Measurements from ENCODE around the gene CAPN15.

CAPN15 gene

DNA sequence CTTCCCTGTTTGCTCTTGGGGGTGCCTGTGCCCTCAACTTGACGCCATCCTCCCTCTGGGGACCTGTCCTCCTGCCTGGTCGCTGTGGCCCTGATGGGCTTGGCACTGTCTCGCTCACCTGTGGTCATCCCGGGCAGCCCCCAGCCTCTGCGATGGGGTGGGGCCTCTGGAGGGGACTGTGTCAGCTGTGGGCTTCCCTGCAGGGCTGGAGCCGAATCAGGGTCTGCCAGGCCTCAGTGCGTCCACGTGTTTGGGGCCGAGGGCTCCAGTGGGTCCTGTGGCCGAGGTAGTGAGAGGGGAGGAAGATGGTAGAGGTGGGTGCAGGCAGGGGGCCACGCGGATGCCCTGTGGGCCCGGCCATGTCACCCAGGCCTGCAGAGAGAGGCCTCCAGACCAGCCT, 50.3 kb downstream of the CAPN15 start:
- Mint-ChIP-seq H3K27me3 (ENCODE audit: low read depth) (no peaks in the 10 kb centered on the region), H3K4me3 (no peak overlapping the region), H3K9me3 (no peaks in the 10 kb centered on the region), H3K27ac (no peak overlapping the region), H3K36me3 (ENCODE audit: low read depth) (no peaks in the 10 kb centered on the region), H3K4me1 (ENCODE audit: low read depth) (no peaks in the 10 kb centered on the region)

DNA sequence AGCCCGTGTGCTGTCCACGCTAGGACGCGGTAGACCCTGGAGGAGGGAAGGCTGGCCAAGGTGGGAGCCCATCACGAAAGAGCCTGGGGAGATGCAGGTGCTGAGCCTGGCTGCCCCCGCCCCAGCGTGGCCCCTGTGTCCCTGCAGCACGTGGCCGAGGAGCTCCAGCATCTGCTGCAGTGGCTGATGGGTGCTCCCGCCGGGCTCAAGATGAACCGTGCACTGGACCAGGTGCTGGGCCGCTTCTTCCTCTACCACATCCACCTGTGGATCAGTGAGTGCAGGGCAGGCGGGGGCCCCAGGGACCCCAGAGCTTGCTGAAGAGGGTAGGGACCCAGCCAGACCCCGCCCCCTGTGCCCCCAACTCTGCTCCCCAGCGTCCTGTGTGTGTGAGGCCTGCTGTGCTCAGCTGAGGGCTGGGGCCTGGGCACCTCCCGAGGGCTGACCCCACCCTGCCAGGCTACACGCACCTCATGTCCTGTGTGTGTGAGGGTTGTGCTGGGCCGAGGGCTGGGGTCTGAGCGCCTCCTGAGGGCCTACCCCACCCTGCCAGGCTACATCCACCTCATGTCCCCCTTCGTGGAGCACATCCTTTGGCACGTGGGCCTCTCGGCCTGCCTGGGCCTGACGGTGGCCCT, 50.8 kb downstream of the CAPN15 start:
- no peaks in the 10 kb centered on the region for H3K27me3 Mint-ChIP-seq (ENCODE audit: low read depth)
- H3K4me1 Mint-ChIP-seq (ENCODE audit: low read depth), result no peaks in the 10 kb centered on the region
- H3K27ac Mint-ChIP-seq, result no peak overlapping the region
- no peaks in the 10 kb centered on the region for H3K9me3 Mint-ChIP-seq
- H3K36me3 Mint-ChIP-seq (ENCODE audit: low read depth), result no peaks in the 10 kb centered on the region
- H3K4me3 Mint-ChIP-seq, result no peak overlapping the region

DNA sequence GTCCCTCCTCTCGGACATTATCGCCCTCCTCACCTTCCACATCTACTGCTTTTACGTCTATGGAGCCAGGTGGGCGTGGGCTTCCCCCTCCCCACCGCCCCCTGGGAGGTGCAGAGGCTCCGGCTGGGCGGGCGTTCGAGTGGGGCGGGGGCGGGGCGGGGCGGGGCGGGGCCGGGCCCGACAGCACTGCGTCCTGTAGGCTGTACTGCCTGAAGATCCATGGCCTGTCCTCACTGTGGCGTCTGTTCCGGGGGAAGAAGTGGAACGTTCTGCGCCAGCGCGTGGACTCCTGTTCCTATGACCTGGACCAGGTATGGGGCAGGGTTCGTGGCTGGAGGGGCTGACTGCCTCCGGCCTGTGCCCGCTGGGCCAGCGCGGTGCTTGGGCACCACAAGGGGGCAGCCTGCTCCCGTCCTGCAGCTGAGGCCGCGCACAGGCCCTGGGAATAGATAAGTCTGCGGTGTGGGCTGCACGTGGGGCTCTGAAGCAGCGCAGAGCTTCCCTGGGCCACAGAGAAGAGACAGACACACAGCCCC, 51.4 kb downstream of the CAPN15 start:
- no peaks in the 10 kb centered on the region for H3K4me1 Mint-ChIP-seq (ENCODE audit: low read depth)
- no peak overlapping the region for H3K27ac Mint-ChIP-seq
- H3K4me3 Mint-ChIP-seq, result no peak overlapping the region
- H3K27me3 Mint-ChIP-seq (ENCODE audit: low read depth), result no peaks in the 10 kb centered on the region
- H3K9me3 Mint-ChIP-seq, result no peaks in the 10 kb centered on the region
- no peaks in the 10 kb centered on the region for H3K36me3 Mint-ChIP-seq (ENCODE audit: low read depth)

DNA sequence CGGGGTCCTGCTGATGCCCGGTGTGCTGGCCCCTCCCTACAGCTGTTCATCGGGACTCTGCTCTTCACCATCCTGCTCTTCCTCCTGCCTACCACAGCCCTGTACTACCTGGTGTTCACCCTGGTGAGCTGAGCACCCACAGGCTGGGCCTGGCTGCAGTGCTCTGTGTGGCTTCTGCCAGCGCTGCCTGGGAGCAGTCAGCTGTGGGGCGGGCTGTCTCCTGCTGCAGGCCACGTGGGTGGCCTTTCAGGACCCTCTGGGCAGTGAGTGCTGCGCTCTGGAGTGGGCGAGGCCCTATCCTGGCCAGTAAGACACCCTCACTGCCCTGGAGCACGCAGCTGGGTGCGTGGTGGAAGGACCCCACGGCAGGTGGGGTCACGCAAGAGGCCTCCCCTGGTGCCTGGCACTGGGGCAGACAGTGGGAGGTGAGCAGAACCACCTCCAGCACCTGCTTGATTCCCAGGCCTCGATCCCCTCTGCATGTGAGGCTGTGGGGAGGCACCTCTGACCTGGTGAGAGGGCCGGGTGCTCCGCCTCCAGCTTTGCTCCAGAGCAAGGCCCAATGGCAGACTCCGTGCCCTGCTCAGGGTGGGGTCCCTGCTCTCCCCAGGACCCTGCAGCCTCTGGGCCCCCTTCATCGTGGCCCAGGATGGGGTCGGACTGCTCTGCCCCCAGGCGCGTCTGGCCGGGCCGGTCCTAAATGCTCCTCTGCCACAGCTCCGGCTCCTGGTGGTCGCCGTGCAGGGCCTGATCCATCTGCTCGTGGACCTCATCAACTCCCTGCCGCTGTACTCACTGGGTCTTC, 52.8 kb downstream of the CAPN15 start:
- Mint-ChIP-seq H3K9me3 (no peaks in the 10 kb centered on the region), H3K36me3 (ENCODE audit: low read depth) (no peaks in the 10 kb centered on the region), H3K4me1 (ENCODE audit: low read depth) (no peaks in the 10 kb centered on the region), H3K27me3 (ENCODE audit: low read depth) (no peaks in the 10 kb centered on the region), H3K27ac (no peak overlapping the region), H3K4me3 (no peak overlapping the region)

DNA sequence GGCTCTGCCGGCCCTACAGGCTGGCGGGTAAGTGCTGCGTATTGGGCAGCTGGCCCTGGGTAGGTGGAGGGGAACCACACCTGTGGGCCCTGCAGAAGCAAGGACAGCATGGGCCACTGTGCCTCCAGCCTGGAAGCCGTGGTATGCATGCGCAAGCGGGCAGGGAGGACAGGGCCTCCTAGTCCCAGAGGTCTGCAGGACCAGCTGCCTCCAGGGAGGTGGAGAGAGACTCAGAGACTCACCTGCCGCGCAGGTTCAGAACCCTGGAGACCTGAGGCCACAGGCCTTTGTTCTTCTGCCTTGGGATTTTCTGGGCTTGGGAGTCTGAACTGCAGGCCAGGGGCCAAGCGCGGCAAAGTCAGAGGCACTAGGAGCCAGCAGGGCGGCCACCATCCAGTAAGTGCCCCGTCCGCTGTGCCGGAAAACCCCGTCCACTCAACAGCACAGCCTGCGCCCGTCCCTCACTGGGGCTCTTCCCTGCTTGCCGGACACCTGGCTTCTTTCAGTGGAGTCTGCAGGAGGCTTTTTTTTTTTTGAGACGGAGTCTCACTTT, 53.5 kb downstream of the CAPN15 start:
- Mint-ChIP-seq H3K36me3 (ENCODE audit: low read depth) (no peaks in the 10 kb centered on the region), H3K27ac (no peak overlapping the region), H3K4me3 (no peak overlapping the region), H3K9me3 (no peaks in the 10 kb centered on the region), H3K4me1 (ENCODE audit: low read depth) (peaks cover 1% of the 10 kb centered on the region), H3K27me3 (ENCODE audit: low read depth) (no peaks in the 10 kb centered on the region)

DNA sequence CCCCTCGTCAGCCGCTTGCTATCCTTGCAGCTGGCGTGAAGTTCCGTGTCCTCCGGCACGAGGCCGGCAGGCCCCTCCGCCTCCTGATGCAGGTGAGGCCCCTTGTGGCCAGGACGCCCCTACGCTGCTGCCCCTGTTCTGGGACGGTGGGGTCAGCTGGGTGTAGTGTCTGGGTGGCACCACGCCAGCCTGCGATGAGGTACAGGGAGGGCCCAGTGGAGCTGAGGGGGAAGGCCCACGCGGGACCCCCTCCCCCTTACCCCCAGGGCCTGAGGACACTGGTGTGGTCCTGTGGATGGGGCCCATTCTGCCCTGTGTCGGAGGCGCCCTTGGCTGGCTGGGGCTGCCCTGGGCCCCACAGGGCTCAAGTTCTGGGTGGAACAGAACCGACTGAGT, 54.7 kb downstream of the CAPN15 start:
- Mint-ChIP-seq H3K4me3 (no peak overlapping the region), H3K27me3 (ENCODE audit: low read depth) (no peaks in the 10 kb centered on the region)

DNA sequence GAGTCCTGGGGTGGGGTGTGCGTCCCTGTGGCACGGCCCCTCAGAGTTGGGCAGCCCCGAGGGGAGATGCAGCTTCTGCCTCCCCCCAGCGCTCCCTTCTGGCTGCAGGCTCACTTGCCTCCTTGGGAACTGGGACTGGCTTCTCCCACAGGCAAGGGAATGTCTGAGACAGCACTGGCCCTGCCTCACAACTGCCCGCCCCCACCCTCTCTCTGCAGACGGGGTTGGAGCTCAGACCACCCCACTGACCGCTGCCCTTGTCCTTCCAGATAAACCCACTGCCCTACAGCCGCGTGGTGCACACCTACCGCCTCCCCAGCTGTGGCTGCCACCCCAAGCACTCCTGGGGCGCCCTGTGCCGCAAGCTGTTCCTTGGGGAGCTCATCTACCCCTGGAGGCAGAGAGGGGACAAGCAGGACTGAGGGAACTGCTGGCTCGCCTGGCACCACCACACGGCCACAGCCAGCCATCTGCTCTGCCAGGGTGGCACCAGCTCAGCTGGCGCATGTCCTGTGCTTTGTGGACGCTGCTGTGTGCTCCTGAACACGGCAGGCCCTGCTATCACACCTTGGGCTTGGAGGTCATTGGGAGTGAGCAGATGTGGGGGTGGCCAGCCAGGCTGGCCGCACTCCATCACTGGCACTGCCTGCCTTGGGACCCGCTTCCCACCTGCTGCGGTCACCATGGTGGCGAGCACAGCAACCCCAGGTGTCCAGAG, 55.3 kb downstream of the CAPN15 start:
- Mint-ChIP-seq H3K4me3 (no peak overlapping the region), H3K27me3 (ENCODE audit: low read depth) (no peaks in the 10 kb centered on the region), H3K4me1 (ENCODE audit: low read depth) (peaks cover 5% of the 10 kb centered on the region), H3K27ac (no peak overlapping the region), H3K36me3 (ENCODE audit: low read depth) (no peaks in the 10 kb centered on the region), H3K9me3 (no peaks in the 10 kb centered on the region)

More for the DNA sequence above, 54.7 kb downstream of the CAPN15 start:
- H3K9me3 Mint-ChIP-seq, result no peaks in the 10 kb centered on the region
- peaks cover 2% of the 10 kb centered on the region for H3K4me1 Mint-ChIP-seq (ENCODE audit: low read depth)
- no peaks in the 10 kb centered on the region for H3K36me3 Mint-ChIP-seq (ENCODE audit: low read depth)
- no peak overlapping the region for H3K27ac Mint-ChIP-seq

DNA sequence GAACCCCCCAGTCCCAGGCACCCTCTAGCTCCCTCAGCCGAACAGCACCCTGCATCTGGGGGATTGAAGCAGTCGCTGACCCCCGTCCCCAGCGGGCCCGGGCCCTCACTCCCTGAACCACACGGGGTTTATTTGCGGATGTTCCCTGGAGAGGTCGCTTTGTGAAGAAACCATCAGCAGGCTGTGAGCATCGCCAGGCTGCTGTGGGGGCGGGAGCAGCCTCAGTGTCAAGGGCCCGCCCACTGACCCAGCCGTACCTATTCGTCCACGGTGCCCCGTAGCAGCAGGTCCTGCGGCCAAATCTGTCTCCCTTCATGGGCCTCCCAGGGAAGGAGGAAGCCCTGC, 55.9 kb downstream of the CAPN15 start:
- Mint-ChIP-seq H3K4me3 (no peak overlapping the region), H3K27ac (no peak overlapping the region), H3K9me3 (no peaks in the 10 kb centered on the region), H3K4me1 (ENCODE audit: low read depth) (peaks cover 5% of the 10 kb centered on the region), H3K27me3 (ENCODE audit: low read depth) (no peaks in the 10 kb centered on the region), H3K36me3 (ENCODE audit: low read depth) (no peaks in the 10 kb centered on the region)

DNA sequence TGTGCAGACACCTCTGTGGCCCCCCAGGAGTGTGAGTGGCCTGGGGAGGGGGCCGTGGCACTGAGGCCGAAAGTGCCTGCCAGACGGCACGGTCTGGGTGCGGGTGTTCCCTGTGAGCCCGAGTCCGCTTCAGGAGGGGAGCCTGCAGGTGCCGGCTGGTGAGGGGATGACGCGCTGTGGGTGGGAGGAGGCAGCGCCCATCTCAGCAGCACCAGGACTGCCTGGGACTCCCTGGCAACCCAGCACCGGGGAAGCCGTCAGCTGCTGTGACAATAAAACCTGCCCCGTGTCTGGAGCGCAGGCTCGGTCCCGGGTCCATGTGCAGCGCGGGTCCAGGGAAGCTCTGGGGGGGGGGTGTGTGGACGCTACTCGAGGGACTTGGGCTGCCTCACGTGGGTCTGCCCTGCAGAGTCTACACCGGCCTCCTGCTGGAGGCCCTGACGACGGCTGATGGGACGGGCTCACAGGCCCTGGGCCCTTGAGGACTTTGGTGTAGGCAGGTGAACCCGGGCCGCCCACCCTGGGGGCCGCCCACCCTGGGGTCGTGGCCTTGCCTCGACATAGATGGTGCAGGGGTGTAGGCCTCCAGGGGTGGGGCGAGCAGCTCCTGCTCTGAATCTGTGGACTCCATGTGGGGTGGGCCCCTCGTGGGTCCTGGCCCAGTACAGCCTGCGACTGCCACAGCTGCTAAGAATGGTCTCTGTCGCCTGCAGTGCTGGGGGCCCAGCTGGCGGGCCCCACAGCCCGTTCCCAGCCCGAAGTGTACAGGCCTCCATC, 56.5 kb downstream of the CAPN15 start:
- Mint-ChIP-seq H3K4me3 (no peak overlapping the region), H3K36me3 (ENCODE audit: low read depth) (no peaks in the 10 kb centered on the region)

DNA sequence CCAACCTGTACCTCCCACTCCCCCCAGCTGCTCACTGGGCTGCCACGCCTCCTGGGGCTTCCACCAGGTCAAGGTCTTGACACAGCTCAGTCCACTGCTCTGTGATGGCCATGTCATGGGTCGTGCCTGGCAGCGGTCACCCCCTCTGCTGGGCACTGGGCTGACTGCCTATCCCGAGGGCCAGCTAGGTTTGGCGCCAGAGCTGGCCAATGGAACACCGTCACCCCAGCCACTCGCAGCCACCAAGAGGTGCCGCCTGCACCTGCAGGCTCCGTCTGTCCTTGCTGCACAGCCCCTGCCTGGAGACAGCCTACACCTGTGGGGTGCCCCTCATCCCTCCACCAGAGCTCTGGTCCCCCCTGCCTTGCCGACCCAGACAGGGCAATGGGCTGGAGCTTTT, 57.8 kb downstream of the CAPN15 start:
- H3K9me3 Mint-ChIP-seq, result no peaks in the 10 kb centered on the region
- no peaks in the 10 kb centered on the region for H3K27me3 Mint-ChIP-seq (ENCODE audit: low read depth)
- H3K27ac Mint-ChIP-seq, result no peak overlapping the region
- no peaks in the 10 kb centered on the region for H3K36me3 Mint-ChIP-seq (ENCODE audit: low read depth)
- H3K4me1 Mint-ChIP-seq (ENCODE audit: low read depth), result peaks cover 7% of the 10 kb centered on the region
- no peak overlapping the region for H3K4me3 Mint-ChIP-seq

More for the DNA sequence above, 56.5 kb downstream of the CAPN15 start:
- Mint-ChIP-seq H3K27ac (no peak overlapping the region), H3K27me3 (ENCODE audit: low read depth) (no peaks in the 10 kb centered on the region), H3K9me3 (no peaks in the 10 kb centered on the region), H3K4me1 (ENCODE audit: low read depth) (peaks cover 7% of the 10 kb centered on the region)

DNA sequence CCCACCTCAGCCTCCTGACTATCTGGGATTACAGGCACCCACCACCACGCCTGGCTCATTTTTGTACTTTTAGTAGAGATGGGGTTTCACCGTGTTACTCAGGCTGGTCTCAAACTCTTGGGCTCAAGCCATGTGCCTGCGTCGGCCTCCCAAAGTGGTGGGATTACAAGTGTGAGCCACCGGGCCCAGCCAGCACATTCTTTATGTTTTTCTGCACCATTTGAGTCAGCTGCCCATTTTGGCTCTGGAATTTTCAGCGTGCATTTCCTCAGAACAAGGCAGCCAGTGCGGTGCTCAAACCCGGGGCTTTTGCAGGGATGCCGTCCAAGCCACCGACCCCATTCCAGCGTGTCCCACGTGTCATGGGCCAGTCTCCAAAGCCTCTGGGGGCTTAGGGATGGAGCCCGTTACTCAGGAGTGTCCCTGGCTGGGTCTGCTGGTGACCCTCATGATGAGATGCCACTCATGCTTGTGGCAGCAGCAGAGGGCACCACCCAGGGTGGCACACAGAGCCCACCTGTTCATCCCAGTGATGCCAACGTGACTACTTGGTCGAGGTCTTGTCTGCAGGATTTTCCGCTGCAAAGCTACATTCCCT, 58.6 kb downstream of the CAPN15 start:
- no peak overlapping the region for H3K4me3 Mint-ChIP-seq
- H3K27ac Mint-ChIP-seq, result no peak overlapping the region
- no peaks in the 10 kb centered on the region for H3K9me3 Mint-ChIP-seq
- H3K4me1 Mint-ChIP-seq (ENCODE audit: low read depth), result peaks cover 13% of the 10 kb centered on the region
- H3K27me3 Mint-ChIP-seq (ENCODE audit: low read depth), result no peaks in the 10 kb centered on the region
- H3K36me3 Mint-ChIP-seq (ENCODE audit: low read depth), result no peaks in the 10 kb centered on the region

DNA sequence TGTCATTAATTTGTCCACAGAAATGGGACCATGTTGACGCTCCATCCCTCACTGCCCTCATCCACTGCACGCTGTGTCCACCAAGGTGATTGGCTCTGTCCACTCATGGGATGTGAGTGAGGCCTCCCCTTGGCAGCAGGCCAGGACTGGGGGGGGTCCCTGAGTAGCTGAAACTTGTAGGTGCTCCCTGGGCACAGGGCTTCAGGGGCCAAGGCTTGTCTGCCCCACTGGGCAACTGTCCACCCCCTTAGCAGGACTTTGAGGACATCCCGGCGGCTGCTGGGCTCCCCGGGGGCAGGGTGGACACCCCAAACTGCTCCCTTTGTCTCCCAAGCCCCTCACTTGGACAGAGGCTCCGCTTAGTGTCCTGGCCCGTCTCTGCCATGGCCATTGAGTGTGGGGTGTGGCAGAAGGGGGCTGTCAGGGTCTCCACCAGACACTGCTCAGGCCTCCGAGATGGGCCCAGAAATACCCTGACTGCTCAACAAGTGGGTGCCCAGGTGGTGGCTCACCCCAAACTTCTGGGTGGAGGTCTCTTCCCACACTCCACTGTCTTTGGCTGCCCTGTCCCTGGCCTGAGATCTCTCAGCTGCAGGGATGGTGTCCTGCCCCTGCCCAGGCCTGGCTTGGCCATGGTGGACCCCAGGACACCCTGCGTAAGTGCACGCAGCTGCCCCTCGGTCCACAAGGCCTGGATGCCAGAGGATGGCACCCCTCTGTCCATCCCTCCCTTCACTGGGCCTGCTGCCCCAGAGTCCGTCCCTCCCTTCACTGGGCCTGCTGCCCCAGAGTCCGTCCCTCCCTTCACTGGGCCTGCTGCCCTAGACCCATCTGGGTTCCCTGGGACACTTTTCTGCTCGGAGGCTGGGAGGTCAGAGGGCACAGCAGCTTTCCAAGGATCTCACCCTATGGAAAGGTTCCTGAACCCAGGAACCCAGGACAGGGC, 59.4 kb downstream of the CAPN15 start:
- Mint-ChIP-seq H3K9me3 (no peaks in the 10 kb centered on the region), H3K27me3 (ENCODE audit: low read depth) (no peaks in the 10 kb centered on the region), H3K4me1 (ENCODE audit: low read depth) (peaks cover 17% of the 10 kb centered on the region), H3K27ac (peak overlapping the region; percentile 68), H3K36me3 (ENCODE audit: low read depth) (no peaks in the 10 kb centered on the region), H3K4me3 (peak overlapping the region; percentile 72)

DNA sequence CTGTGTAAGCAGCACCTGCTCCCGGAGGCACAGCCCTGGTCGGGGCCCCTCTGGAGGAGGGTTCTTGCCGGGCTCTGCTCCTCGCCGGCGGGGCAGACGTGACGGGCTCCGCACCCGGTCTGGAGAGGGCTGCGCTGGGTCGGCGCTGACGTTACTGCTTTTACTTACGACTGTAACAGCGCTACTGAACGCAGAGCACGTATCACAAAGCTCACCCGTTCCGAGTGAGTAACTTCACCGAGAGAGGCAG, 61.1 kb downstream of the CAPN15 start:
- Mint-ChIP-seq H3K36me3 (ENCODE audit: low read depth) (no peaks in the 10 kb centered on the region), H3K27me3 (ENCODE audit: low read depth) (no peaks in the 10 kb centered on the region), H3K27ac (peak overlapping the region; percentile 98), H3K4me1 (ENCODE audit: low read depth) (peaks cover 20% of the 10 kb centered on the region), H3K9me3 (no peaks in the 10 kb centered on the region), H3K4me3 (peak overlapping the region; percentile 94)

Measured in T-helper 1 cell treated with Interleukin-12 subunit alpha and Interleukin-12 subunit beta and Interleukin-4 antibody, amounts not matched to agents 30 μg/mL and 1 μg/mL, for 36 hours (primary cell).